ENCODE measurements around the gene IL22RA1.

IL22RA1 gene

DNA sequence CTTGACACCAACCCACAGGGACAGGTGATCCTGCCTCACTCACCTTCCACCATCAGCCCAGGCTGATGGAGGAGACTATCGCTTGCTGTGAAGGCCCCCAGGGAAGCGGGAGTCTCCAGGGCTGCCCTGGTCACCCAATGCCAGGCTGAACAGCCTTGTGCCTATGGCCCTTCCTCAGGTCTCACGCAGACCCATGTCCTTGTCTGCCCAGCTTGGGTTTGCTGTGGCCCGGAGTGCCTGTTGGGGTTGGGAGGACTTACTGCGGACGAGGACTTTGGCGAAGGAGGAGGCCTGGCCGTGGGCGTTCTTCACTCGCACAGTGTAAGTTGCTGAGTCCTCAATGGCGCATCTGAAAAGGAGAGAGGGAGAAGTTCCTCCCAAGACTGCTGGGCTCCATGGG is 45.3 kb downstream of the IL22RA1 start:
- TF ChIP-seq YY1 (IDR thresholded peaks at IDR 0.05; ENCODE audit: low read depth) (no peak), USF1 (IDR thresholded peaks at IDR 0.05) (no peak), CREB1 (IDR thresholded peaks at IDR 0.05; ENCODE audit: low read depth) (no peak), TEAD4 (IDR thresholded peaks at IDR 0.05) (no peak), EP300 (IDR thresholded peaks at IDR 0.05; ENCODE audit: borderline replicate concordance) (no peak), MAX (IDR thresholded peaks at IDR 0.05) (no peak), NFIC (IDR thresholded peaks at IDR 0.05) (no peak)

- TF ChIP-seq NFIC (IDR thresholded peaks at IDR 0.05) (no peak), ZBTB7A (IDR thresholded peaks at IDR 0.05; ENCODE audit: low read depth) (no peak), CREB1 (IDR thresholded peaks at IDR 0.05; ENCODE audit: low read depth) (no peak), REST (IDR thresholded peaks at IDR 0.05; ENCODE audit: low read depth) (no peak), CEBPB (IDR thresholded peaks at IDR 0.05) (no peak), USF1 (IDR thresholded peaks at IDR 0.05) (no peak), EGR1 (IDR thresholded peaks at IDR 0.05) (no peak), EP300 (IDR thresholded peaks at IDR 0.05; ENCODE audit: borderline replicate concordance) (no peak), YY1 (IDR thresholded peaks at IDR 0.05; ENCODE audit: low read depth) (no peak), RAD21 (IDR thresholded peaks at IDR 0.05; ENCODE audit: low read depth) (no peak), MAX (IDR thresholded peaks at IDR 0.05) (no peak), TAF1 (IDR thresholded peaks at IDR 0.05; ENCODE audit: low read depth) (no peak), TEAD4 (IDR thresholded peaks at IDR 0.05) (no peak), FOXM1 (IDR thresholded peaks at IDR 0.05; ENCODE audit: borderline replicate concordance, low read depth) (no peak)
Observed at GRCh38 chr1:24096739-24097103, 46.2 kb downstream of the IL22RA1 start.

GRCh38 chr1:24096009-24096738 is 46.8 kb downstream of the IL22RA1 start:
- no peak for TF ChIP-seq TEAD4 (IDR thresholded peaks at IDR 0.05)
- TF ChIP-seq TCF12 (IDR thresholded peaks at IDR 0.05; ENCODE audit: low read depth): no peak
- no peak for TF ChIP-seq RAD21 (IDR thresholded peaks at IDR 0.05; ENCODE audit: low read depth)
- no peak for TF ChIP-seq EP300 (IDR thresholded peaks at IDR 0.05; ENCODE audit: borderline replicate concordance)
- TF ChIP-seq NFIC (IDR thresholded peaks at IDR 0.05): no peak
- TF ChIP-seq REST (IDR thresholded peaks at IDR 0.05; ENCODE audit: low read depth): no peak
- TF ChIP-seq USF1 (IDR thresholded peaks at IDR 0.05): no peak

GRCh38 chr1:24095140-24095859 is 47.6 kb downstream of the IL22RA1 start:
- no peak for TF ChIP-seq TEAD4 (IDR thresholded peaks at IDR 0.05)
- TF ChIP-seq USF1 (IDR thresholded peaks at IDR 0.05): no peak
- TF ChIP-seq YY1 (IDR thresholded peaks at IDR 0.05; ENCODE audit: low read depth): no peak
- no peak for TF ChIP-seq ZBTB7A (IDR thresholded peaks at IDR 0.05; ENCODE audit: low read depth)
- TF ChIP-seq TCF12 (IDR thresholded peaks at IDR 0.05; ENCODE audit: low read depth): no peak
- TF ChIP-seq CEBPB (IDR thresholded peaks at IDR 0.05): no peak
- TF ChIP-seq CREB1 (IDR thresholded peaks at IDR 0.05; ENCODE audit: low read depth): no peak
- TF ChIP-seq EP300 (IDR thresholded peaks at IDR 0.05; ENCODE audit: borderline replicate concordance): no peak
- no peak for TF ChIP-seq TAF1 (IDR thresholded peaks at IDR 0.05; ENCODE audit: low read depth)
- no peak for TF ChIP-seq FOXM1 (IDR thresholded peaks at IDR 0.05; ENCODE audit: borderline replicate concordance, low read depth)
- TF ChIP-seq REST (IDR thresholded peaks at IDR 0.05; ENCODE audit: low read depth): no peak
- TF ChIP-seq MAX (IDR thresholded peaks at IDR 0.05): no peak
- no peak for TF ChIP-seq EGR1 (IDR thresholded peaks at IDR 0.05)
- no peak for TF ChIP-seq NFIC (IDR thresholded peaks at IDR 0.05)

Data from Ishikawa (cell line).